ENCODE data around the gene CREB3L2. TPM values are rescaled to one million over a fixed set of nuclear protein-coding genes. Genes with fewer than 3 reads are reported as not detected.

Gene CREB3L2
- polyA plus RNA-seq, 1 experiment = 57.8 TPM

DNA sequence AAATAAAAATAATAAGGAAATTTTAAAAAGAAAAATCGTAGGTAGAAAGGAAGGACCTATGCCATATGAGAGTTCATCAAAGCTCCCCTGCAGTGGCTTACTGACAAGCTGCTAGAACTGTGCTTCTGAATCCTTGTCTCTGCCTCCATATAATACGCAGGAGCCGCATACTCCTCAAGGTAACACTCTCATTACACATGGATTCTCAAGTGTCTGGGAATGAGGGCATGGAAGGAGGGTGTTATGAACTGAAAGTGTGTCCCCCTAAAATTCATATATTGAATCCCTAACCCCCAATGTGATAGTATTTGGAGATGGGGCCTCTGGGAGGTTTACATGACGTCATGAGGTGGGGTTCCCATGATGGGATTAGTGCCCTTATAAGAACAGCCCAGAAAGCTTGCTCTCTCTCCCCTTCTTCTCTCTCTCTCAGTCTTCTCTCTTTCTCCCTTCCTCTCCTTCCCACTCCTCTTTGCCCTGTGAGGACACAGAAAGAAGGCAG is 35.2 kb downstream of the CREB3L2 start:
- Histone ChIP-seq H3K27me3 (ENCODE audit: control insufficient read depth, insufficient read depth, low read length) (no peaks in the 10 kb centered on the region), H3K9me3 (ENCODE audit: control insufficient read depth, insufficient read depth, low read length) (no peaks in the 10 kb centered on the region), H3K4me3 (ENCODE audit: low read depth, low read length) (no peak overlapping the region), H3K27ac (ENCODE audit: low read depth, low read length) (peak overlapping the region; percentile 25)
- TF ChIP-seq, protein P1, sequence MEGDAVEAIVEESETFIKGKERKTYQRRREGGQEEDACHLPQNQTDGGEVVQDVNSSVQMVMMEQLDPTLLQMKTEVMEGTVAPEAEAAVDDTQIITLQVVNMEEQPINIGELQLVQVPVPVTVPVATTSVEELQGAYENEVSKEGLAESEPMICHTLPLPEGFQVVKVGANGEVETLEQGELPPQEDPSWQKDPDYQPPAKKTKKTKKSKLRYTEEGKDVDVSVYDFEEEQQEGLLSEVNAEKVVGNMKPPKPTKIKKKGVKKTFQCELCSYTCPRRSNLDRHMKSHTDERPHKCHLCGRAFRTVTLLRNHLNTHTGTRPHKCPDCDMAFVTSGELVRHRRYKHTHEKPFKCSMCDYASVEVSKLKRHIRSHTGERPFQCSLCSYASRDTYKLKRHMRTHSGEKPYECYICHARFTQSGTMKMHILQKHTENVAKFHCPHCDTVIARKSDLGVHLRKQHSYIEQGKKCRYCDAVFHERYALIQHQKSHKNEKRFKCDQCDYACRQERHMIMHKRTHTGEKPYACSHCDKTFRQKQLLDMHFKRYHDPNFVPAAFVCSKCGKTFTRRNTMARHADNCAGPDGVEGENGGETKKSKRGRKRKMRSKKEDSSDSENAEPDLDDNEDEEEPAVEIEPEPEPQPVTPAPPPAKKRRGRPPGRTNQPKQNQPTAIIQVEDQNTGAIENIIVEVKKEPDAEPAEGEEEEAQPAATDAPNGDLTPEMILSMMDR (IDR thresholded peaks at IDR 0.05; ENCODE audit: low read depth, low read length) = no peak
- CTCF ChIA-PET = interaction anchor here (0.6 to 1.6 kb wide), 6 partner anchors 9 to 311 kb away, joined by 3 to 5 read pairs (median 3); no protein-coding TSS in a partner anchor
- no peak for DNase-seq (ENCODE audit: low read depth, low spot score)
- POLR2A ChIA-PET = interaction anchor here (0.8 to 1.3 kb wide), 4 partner anchors 10 to 26 kb away, joined by 3 to 4 read pairs (median 3); no protein-coding TSS in a partner anchor

DNA sequence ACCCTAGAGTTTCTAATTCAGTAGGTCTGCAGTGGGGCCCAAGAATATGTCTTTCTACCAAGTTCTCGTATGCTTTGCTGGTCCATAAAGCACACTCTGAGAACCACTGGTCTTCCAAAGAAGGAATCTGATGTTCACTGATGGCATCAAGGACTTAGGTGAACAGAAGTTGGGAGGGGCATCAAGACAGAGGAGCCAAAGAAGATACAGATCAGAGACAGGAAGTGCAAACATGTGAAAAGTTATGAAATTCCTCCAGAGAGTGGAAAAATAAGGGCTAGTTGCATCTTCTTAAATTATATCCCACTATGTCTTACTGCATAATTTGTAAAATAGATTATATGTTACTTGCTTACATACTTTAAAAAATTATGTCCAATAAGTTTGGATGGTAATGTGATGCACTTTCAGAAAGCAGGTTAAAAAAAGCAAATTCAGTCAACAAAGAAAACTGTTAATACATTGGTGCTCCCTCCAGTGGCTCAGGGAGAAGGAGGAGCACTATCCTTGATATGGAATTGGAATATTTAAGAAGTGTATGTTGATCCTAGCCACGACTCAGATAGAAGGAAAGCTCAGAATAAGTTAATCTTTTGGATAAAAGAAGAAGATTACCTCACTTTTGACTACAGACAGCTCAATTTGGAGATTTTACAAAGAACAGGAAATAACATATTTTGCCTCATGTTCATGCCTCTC is 35.8 kb downstream of the CREB3L2 start:
- Histone ChIP-seq H3K27ac (ENCODE audit: low read depth, low read length) (no peak overlapping the region), H3K27me3 (ENCODE audit: control insufficient read depth, insufficient read depth, low read length) (no peaks in the 10 kb centered on the region), H3K9me3 (ENCODE audit: control insufficient read depth, insufficient read depth, low read length) (no peaks in the 10 kb centered on the region), H3K4me3 (ENCODE audit: low read depth, low read length) (no peak overlapping the region)
- POLR2A ChIA-PET = interaction anchor here (0.5 to 1.3 kb wide), 3 partner anchors 12 to 34 kb away, joined by 3 to 4 read pairs (median 4); no protein-coding TSS in a partner anchor
- DNase-seq (ENCODE audit: low read depth, low spot score) = no peak
- TF ChIP-seq, protein P1 (IDR thresholded peaks at IDR 0.05; ENCODE audit: low read depth, low read length) = 0 out of 2 replicates have a peak, but pooled peaks have one; percentile 21
- CTCF ChIA-PET = interaction anchor here (0.6 to 1.6 kb wide), 5 partner anchors 9 to 37 kb away, joined by 3 to 5 read pairs (median 3); no protein-coding TSS in a partner anchor

DNA sequence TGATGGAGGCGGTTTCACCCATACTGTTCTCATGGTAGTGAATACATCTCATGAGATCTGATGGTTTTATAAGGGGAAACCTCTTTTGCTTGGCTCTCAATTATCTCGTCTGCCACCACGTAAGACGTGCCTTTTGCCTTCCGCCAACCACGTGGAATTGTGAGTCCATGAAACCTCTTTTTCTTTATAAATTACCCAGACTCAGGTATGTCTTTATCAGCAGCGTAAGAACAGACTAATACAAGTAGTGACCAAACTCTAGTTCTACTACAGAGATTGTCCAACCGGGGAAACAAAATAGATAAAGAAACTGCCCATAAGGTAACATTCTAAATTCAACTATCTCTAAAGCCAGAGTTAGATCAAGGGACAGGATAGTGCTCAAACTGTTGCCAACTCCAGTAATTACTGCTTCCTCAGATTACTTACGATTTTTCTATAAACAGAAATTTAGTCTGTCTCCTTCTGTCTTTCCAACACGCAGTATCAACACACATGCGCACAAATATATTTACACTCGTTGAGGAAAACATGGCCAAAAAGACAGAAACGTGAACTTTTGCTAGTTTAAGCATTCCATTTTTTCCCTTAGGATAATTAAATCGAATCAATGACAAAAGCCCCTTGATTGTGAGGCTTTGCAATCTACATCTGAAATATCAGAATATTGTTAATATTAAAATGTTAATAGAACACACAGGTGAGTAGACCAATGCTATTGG is 36.9 kb downstream of the CREB3L2 start:
- DNase-seq (ENCODE audit: low read depth, low spot score) = no peak
- H3K27ac ChIP-seq (ENCODE audit: low read depth, low read length) = no peak overlapping the region
- ChIA-PET CTCF (no interaction called here), POLR2A (no interaction called here)
- no peak overlapping the region for H3K4me3 ChIP-seq (ENCODE audit: low read depth, low read length)
- TF ChIP-seq, protein P1 (IDR thresholded peaks at IDR 0.05; ENCODE audit: low read depth, low read length) = no peak
- H3K27me3 ChIP-seq (ENCODE audit: control insufficient read depth, insufficient read depth, low read length) = no peaks in the 10 kb centered on the region
- H3K9me3 ChIP-seq (ENCODE audit: control insufficient read depth, insufficient read depth, low read length) = no peaks in the 10 kb centered on the region

DNA sequence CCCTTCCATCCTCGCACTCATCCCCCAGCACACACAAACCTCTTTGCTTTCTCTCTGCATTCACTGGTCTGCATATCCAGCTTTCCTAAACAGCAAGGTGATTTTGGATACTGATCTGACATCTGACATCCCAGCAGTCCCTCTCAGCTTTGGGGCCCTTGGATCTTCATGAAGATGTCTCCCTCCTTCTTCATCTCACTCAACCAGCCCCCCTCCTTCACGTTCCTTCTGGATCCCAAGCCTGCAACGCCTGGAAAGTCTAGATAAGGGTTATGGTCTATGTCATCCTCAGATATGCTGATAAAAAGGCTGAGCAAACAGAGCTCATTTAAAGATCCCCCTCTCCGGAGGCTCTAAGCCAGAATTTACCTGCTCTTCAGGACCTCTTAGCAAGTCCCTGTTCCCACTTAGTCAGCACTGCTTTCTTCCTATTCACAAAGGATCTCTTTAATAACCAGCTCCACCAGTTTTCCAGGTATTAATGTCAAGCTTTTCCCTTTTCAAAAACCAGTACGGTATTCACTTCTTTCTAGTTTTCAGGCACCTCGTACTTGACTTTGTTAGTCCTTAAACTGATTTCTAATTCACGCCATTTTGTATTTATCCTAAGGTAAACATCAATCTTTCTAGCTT is 38.9 kb downstream of the CREB3L2 start:
- ChIA-PET POLR2A (interaction anchor here (1.3 kb wide), 1 partner anchor 30 kb away, joined by 3 read pairs; no protein-coding TSS in a partner anchor), CTCF (interaction anchor here (1.1 kb wide), 1 partner anchor 9 kb away, joined by 3 read pairs; no protein-coding TSS in a partner anchor)
- TF ChIP-seq, protein P1 (IDR thresholded peaks at IDR 0.05; ENCODE audit: low read depth, low read length) = no peak
- Histone ChIP-seq H3K9me3 (ENCODE audit: control insufficient read depth, insufficient read depth, low read length) (no peaks in the 10 kb centered on the region), H3K4me3 (ENCODE audit: low read depth, low read length) (no peak overlapping the region), H3K27ac (ENCODE audit: low read depth, low read length) (no peak overlapping the region), H3K27me3 (ENCODE audit: control insufficient read depth, insufficient read depth, low read length) (no peaks in the 10 kb centered on the region)
- DNase-seq (ENCODE audit: low read depth, low spot score) = no peak

Measured in AG04450 (cell line).